HL-60 (cell line): ENCODE data around the gene CYP4F11.

Source experiments
- CTCF ChIP-seq: IDR thresholded peaks from one replicate; pipeline ENCODE4 v1.5.1; 2011; ENCODE audit warnings: low read length, control low read depth, inconsistent platforms; ENCODE audit not compliant: insufficient read depth
- GABPA ChIP-seq: IDR thresholded peaks from 2 replicates; pipeline ENCODE4 v1.6.1; 2012; ENCODE audit warnings: low read depth
- POLR2AphosphoS5 ChIP-seq: IDR thresholded peaks from 2 replicates; pipeline ENCODE4 v1.6.1; 2012; ENCODE audit warnings: low read depth
- REST ChIP-seq: IDR thresholded peaks from 2 replicates; pipeline ENCODE4 v1.6.1; 2012; ENCODE audit warnings: low read depth; ENCODE audit not compliant: insufficient replicate concordance
- SPI1 ChIP-seq: IDR thresholded peaks from 2 replicates; pipeline ENCODE4 v1.6.1; 2012; ENCODE audit warnings: low read depth, mild to moderate bottlenecking, borderline replicate concordance

- TF ChIP-seq CTCF (no peak), POLR2AphosphoS5 (no peak), SPI1 (no peak), REST (no peak), GABPA (no peak)
Measured at GRCh38 chr19:15979293-15979692, 45.0 kb upstream of the CYP4F11 start.
